ENCODE results near the gene NR1D1. TPM values are rescaled to one million over a fixed set of nuclear protein-coding genes. Genes with fewer than 3 reads are reported as not detected.

NR1D1 gene
- total RNA-seq, 6 donors from 2014 or later = 3.8 to 24.7 (median 15.8) TPM

DNA sequence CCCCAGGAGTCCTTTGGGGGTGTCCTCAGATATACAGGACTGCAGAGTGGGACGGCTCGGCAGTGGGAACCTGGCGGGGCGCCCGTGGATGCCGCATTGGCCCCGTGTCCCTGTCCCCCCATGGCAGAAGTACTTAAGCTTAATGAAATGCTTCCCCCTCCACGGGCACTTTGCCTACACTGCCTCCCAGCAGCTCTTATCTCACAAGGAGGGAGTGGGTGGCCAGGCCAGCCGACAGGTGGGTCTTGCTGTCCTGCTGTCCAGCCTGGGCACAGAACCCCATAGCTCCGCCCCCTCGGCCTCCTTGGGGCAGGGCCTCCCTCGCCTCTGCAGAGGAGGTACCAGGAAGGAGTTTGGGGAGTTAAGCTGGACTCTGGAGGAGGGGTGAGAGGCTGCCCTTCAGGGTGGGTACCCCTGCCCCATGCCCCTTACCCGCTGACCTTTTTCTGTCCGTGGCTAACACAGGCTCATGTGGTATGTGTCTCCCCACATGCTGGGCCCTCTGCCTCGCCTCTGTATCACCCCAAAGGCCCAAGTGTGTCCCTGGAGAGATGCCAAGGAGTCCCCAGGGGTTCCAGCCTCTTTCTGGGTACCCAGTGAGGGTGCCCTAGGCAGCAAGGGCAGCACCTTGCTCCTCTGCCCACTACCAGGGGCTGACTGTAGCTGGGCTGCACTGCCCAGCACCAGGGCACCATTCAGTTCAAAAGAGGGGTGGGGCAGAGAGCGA lies 28.9 kb downstream of the NR1D1 start:
- ATAC-seq (ENCODE audit: low FRiP score in 2 of 2) (peak in 1 of 2 donors; percentile 72), DNase-seq (peak; percentile 87 to 96)
- 30 to 45% methylated on average over 4 to 16 of the region's 16 CpGs for WGBS, 2 donors
- peak overlapping the region in 1 of 4 donors; percentile 3 for H3K4me3 ChIP-seq
- H3K4me1 ChIP-seq = peaks cover 87 to 100% (median 96%) of the 10 kb centered on the region in 4 donors
- H3K27me3 ChIP-seq = no peaks in the 10 kb centered on the region
- peak in 1 of 2 donors; percentile 35 for TF ChIP-seq POLR2AphosphoS5 (IDR thresholded peaks at IDR 0.05)
- peak in 2 of 4 donors; percentile 14 to 60 for TF ChIP-seq POLR2A (IDR thresholded peaks at IDR 0.05)
- TF ChIP-seq, protein P1, sequence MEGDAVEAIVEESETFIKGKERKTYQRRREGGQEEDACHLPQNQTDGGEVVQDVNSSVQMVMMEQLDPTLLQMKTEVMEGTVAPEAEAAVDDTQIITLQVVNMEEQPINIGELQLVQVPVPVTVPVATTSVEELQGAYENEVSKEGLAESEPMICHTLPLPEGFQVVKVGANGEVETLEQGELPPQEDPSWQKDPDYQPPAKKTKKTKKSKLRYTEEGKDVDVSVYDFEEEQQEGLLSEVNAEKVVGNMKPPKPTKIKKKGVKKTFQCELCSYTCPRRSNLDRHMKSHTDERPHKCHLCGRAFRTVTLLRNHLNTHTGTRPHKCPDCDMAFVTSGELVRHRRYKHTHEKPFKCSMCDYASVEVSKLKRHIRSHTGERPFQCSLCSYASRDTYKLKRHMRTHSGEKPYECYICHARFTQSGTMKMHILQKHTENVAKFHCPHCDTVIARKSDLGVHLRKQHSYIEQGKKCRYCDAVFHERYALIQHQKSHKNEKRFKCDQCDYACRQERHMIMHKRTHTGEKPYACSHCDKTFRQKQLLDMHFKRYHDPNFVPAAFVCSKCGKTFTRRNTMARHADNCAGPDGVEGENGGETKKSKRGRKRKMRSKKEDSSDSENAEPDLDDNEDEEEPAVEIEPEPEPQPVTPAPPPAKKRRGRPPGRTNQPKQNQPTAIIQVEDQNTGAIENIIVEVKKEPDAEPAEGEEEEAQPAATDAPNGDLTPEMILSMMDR (IDR thresholded peaks at IDR 0.05) = no peak
- peaks cover 0 to 8% (median 3%) of the 10 kb centered on the region in 4 donors for H3K36me3 ChIP-seq
- H3K27ac ChIP-seq = peak overlapping the region; percentile 86 to 94 (median 90)
- no peaks in the 10 kb centered on the region for H3K9me3 ChIP-seq

DNA sequence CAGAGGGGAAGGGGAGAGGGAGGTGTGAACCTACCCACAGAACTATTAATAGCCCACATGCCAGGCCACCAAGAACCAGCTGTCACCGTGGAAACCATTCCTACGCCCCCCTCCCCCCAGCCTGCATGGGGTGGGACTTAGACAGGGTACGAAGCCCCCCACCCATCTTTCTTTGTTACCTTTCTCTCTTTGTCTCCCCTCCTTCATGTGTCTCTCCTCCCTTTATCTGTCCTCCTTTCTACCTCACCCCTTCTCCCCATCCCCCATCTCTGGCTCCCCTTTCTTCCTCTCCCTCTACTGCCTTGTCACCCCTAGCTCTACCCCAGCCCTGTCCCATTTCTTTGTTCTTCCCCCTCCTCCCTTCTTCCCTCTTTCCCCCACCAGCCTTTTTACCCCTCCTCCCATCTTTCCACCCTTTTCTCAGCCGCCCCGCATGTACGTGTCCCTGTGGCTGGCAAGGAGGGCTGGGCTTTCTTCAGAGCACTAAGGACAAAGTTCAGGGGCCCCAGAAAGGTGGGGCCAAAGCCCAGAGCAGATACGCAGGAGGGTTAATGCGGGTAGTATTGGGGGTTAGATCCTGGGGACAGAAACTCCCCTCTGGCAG lies 29.6 kb downstream of the NR1D1 start:
- WGBS, 2 donors = 22 to 26% methylated on average over 8 of the region's 8 CpGs
- Histone ChIP-seq H3K36me3 (peaks cover 0 to 8% (median 3%) of the 10 kb centered on the region in 4 donors), H3K4me1 (peaks cover 85 to 98% (median 94%) of the 10 kb centered on the region in 4 donors), H3K4me3 (peak overlapping the region in 2 of 4 donors; percentile 20 to 37), H3K27me3 (no peaks in the 10 kb centered on the region), H3K9me3 (no peaks in the 10 kb centered on the region), H3K27ac (peak overlapping the region; percentile 86 to 94 (median 90))
- no peak for TF ChIP-seq EP300 (IDR thresholded peaks at IDR 0.05)
- TF ChIP-seq POLR2A (IDR thresholded peaks at IDR 0.05) = no peak
- TF ChIP-seq POLR2AphosphoS5 (IDR thresholded peaks at IDR 0.05) = no peak
- TF ChIP-seq, protein P1 (IDR thresholded peaks at IDR 0.05) = no peak
- DNase-seq (no peak), ATAC-seq (ENCODE audit: low FRiP score in 2 of 2) (no peak)

DNA sequence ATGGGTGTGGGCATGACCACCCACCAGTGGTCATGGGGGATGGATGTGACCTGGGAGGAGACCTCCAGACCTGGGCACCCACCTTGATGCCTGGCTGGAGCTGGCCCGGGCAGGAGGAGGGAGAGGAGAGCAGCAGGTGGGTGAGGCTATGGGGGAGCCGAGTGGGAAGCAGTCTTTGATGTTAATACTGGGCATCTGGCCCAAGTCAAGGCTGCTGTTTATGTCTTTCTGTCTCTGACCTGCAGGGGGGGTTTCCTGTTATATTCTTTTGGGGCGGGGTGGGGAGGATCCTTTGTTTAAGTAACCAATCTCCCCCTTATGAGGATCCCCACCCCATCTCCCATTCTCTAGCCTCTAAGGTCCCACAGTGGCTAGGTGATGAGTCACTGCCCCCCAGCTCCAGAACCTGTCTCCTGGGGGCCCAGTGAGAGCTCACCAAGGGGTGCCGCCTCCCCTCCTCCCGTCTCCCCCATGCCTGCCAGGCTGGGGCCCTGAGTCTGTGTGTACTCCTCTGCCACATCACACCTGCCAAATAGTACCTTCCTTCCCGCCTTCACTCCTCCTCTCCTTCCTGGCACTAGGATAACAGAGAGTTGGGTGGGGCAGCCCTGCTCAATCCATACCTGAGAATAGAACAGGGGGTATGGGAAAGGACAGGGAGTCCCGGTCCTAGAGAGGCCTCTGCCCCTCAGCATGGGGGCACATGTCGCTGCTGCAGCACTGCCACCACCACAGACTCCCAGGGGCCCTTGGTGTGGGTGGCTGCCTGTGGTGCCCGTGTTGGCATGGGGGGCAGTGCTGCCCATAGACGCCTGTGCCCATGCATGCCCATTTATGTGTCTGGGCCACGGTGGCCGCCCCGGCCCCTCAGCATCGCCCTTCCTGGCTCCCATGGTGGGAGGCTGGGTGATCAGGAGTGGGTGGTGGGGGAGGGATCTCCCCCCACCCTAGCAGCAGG lies 30.4 kb downstream of the NR1D1 start:
- peak in 1 of 2 donors; percentile 9 for ATAC-seq (ENCODE audit: low FRiP score in 2 of 2)
- Histone ChIP-seq H3K4me3 (peak overlapping the region in 2 of 4 donors; percentile 33 to 37), H3K4me1 (peaks cover 85 to 98% (median 94%) of the 10 kb centered on the region in 4 donors), H3K27ac (peak overlapping the region; percentile 86 to 94 (median 90)), H3K9me3 (no peaks in the 10 kb centered on the region), H3K36me3 (peaks cover 0 to 8% (median 3%) of the 10 kb centered on the region in 4 donors), H3K27me3 (no peaks in the 10 kb centered on the region)
- peak; percentile 79 to 82 for DNase-seq
- WGBS, 2 donors = 15 to 20% methylated on average over 6 to 8 of the region's 14 CpGs
- TF ChIP-seq POLR2AphosphoS5 (IDR thresholded peaks at IDR 0.05) (peak; percentile 60 to 62), POLR2A (IDR thresholded peaks at IDR 0.05) (peak in 1 of 4 donors; percentile 50), EP300 (IDR thresholded peaks at IDR 0.05) (peak in 2 of 4 donors; percentile 4 to 82)
- TF ChIP-seq, protein P1 (IDR thresholded peaks at IDR 0.05) = peak in 5 of 6 experiments; percentile 13 to 50 (median 36)

DNA sequence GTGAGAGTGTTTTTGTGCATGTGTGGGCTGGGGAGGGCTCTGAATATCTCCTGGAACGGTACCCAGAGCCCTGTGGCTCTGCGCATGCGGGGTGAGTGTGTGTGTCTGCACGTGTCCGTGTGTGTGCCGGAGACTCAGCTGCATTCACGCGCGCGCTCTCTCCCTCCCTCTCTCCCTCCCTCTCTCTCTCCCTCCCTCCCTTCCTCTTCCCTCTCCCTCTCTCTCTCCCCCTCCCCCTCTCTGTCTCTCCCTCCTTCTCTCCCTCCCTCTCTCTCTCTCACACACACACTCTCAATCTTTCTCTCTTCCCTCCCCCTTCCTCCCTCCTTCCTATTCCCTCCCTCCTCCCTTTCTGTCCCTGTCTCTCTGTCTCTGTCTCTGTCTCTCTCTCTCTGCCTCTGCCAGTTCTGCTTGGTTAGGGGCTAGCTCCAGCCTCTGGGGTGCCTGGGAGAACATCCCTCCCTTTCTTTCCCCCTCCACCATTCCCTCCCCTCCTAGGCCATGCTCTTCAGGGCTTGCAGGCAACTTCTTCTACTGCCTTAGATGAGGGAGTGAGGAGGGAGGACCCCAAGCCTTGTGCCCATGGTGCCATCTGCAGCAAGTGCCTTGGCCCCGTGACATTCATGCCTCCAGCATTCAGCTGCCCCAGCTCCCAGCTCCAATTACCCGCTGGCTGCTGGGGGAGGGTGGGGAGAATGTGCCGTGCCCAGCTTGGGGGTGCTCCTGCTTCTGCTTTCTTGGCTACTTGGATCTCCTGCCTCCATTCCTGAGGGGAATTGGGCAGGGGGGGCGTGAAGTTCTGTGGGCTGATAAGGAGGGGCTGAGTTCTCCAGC lies 31.3 kb downstream of the NR1D1 start:
- peak overlapping the region in 3 of 4 donors; percentile 13 to 37 (median 33) for H3K4me3 ChIP-seq
- peaks cover 0 to under 1% (median 0%) of the 10 kb centered on the region in 4 donors for H3K36me3 ChIP-seq
- ATAC-seq (ENCODE audit: low FRiP score in 2 of 2) (peak; percentile 4 to 79), DNase-seq (peak; percentile 81 to 90)
- peaks cover 85 to 98% (median 94%) of the 10 kb centered on the region in 4 donors for H3K4me1 ChIP-seq
- H3K27ac ChIP-seq = peak overlapping the region; percentile 86 to 94 (median 90)
- H3K27me3 ChIP-seq = no peaks in the 10 kb centered on the region
- TF ChIP-seq POLR2AphosphoS5 (IDR thresholded peaks at IDR 0.05) = peak in 1 of 2 donors; percentile 60
- TF ChIP-seq EP300 (IDR thresholded peaks at IDR 0.05) = no peak
- peak in 2 of 4 donors; percentile 14 to 34 for TF ChIP-seq POLR2A (IDR thresholded peaks at IDR 0.05)
- WGBS, 2 donors = 6 to 7% methylated on average over 14 of the region's 14 CpGs
- no peaks in the 10 kb centered on the region for H3K9me3 ChIP-seq

All from upper lobe of left lung (tissue), 6 donors.